NK-92 (cell line): ENCODE measurements around the gene ARMH3.

ENCODE experiments used
- DNase-seq: peaks from one replicate; lab custom pipeline; 2025; ENCODE audit not compliant: unreplicated experiment; lab: John Stamatoyannopoulos, UW

The ARMH3 gene

DNA sequence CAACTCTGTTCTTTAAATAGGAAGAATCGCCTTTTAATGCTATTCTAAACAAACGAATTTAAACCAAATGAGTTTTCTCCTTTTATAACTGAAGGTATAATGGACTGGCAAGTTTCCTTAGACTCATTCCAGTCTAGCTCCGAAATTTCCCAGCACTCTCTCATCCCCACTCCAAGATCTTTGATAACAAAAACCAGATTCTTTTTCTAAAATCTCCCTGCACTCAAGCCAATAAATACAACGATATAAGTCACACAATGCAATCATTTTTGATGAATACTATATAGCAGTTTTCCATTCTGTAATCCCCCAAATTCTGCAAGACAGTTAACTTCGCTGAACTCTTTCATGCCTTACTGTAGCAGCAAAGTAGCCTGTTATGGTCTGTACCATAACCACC, 239.6 kb downstream of the ARMH3 start:
- DNase-seq, result no peak

GRCh38 chr10:101814466-101815071, 241.4 kb downstream of the ARMH3 start:
- no peak for DNase-seq

GRCh38 chr10:101812606-101813005, 243.4 kb downstream of the ARMH3 start:
- no peak for DNase-seq

GRCh38 chr10:101807158-101807557, 248.8 kb downstream of the ARMH3 start:
- DNase-seq, result no peak

DNA sequence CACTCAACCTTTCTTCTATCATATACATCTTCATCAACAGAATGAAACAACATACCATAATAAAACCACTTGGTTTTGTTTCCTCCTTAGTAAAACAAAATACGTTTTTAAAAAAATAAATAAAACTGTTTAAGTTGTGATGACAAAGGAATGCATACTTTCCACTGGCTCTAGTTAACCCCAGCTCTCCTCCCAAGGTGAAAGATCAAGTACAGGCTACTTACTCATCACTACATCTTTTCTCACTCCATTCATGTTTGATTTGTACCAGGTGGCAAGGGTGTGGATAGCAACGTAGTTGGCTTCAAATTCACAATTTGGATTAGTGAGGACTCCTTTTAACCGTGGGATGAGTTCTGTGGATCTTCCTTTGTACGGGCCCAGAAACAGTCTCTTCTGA, 252.5 kb downstream of the ARMH3 start:
- no peak for DNase-seq

DNA sequence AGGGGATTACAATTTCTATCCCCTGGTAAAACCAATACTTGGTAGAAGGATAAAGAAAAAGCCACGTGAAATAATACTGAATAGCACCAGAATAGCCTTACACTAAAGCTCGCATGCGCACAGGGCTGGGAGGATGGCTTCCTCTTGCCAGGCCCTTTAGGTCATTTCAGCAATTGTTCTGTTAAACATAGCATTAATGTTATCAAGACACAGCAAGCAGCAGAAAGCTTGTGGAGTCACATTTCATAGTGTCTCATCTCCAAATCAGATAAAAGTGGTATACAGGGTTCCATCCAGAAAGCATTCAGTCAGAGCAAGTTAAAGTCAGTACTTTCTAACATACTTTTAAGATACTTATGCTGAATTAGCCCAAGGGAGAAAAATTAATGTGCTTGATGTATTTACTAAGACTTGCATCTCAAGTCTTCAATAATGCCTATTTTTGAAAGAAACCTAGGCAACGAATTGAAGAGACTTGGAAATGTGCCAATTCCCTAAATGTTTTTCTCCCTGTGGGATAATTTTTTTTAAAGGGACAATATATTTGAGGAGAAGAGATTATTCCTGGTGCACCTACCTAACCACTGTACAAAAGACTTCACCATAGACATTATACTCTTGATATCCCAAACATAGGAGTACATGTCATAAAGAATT, 258.4 kb downstream of the ARMH3 start:
- DNase-seq, result no peak
